Measurements from ENCODE around the gene ZNF346. TPM values are rescaled to one million over a fixed set of nuclear protein-coding genes. Genes with fewer than 3 reads are reported as not detected.

Gene ZNF346
- total RNA-seq, 2 donors from 2014 or later, result 14.9 to 18.4 TPM

GRCh38 chr5:177023303-177023664, 788 bp downstream of the ZNF346 start:
- no peaks in the 10 kb centered on the region for H3K27me3 Mint-ChIP-seq
- H3K9me3 ChIP-seq (ENCODE audit: control insufficient read depth, low read length, poor library complexity, severe bottlenecking), result no peaks in the 10 kb centered on the region
- peak overlapping the region; percentile 96 for H3K27ac Mint-ChIP-seq
- ATAC-seq (no peak), DNase-seq (no peak)
- peaks cover 2% of the 10 kb centered on the region for H3K36me3 Mint-ChIP-seq (ENCODE audit: low read depth)
- peaks cover 39% of the 10 kb centered on the region for H3K4me1 Mint-ChIP-seq
- peak overlapping the region; percentile 99 for H3K4me3 Mint-ChIP-seq

DNA sequence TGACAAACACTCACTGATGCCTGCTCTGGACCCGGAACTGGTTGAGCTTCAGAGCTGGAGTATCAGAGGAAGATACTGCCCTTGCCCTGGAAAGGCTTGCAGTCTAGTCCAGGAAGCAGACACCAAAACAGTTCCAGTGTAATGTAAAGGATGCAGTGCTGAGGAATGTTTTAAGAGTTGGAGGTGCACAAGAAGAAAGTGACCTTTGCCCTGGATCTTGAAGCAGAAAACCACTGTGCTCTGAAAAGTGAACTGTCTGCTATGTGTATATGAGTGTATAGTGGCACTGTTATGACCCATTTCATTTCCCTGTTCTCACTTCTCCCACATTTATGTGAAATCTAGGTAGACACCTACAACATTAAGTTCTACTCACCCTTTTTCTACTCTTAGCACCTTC, 2.1 kb downstream of the ZNF346 start:
- ATAC-seq (no peak), DNase-seq (no peak)
- H3K27ac Mint-ChIP-seq, result peak overlapping the region; percentile 69
- H3K4me1 Mint-ChIP-seq, result peaks cover 39% of the 10 kb centered on the region
- H3K4me3 Mint-ChIP-seq, result no peak overlapping the region
- H3K9me3 ChIP-seq (ENCODE audit: control insufficient read depth, low read length, poor library complexity, severe bottlenecking), result no peaks in the 10 kb centered on the region
- H3K27me3 Mint-ChIP-seq, result no peaks in the 10 kb centered on the region
- H3K36me3 Mint-ChIP-seq (ENCODE audit: low read depth), result peaks cover 2% of the 10 kb centered on the region

- Mint-ChIP-seq H3K4me1 (peaks cover 39% of the 10 kb centered on the region), H3K4me3 (no peak overlapping the region), H3K27ac (peak overlapping the region; percentile 69), H3K27me3 (no peaks in the 10 kb centered on the region), H3K36me3 (ENCODE audit: low read depth) (peaks cover 2% of the 10 kb centered on the region)
- ATAC-seq, result no peak
- no peak for DNase-seq
- no peaks in the 10 kb centered on the region for H3K9me3 ChIP-seq (ENCODE audit: control insufficient read depth, low read length, poor library complexity, severe bottlenecking)
Observed at GRCh38 chr5:177025101-177025601, 2.7 kb downstream of the ZNF346 start.

- no peak for ATAC-seq
- H3K27ac Mint-ChIP-seq, result no peak overlapping the region
Observed at GRCh38 chr5:177027665-177028064, 5.2 kb downstream of the ZNF346 start.

DNA sequence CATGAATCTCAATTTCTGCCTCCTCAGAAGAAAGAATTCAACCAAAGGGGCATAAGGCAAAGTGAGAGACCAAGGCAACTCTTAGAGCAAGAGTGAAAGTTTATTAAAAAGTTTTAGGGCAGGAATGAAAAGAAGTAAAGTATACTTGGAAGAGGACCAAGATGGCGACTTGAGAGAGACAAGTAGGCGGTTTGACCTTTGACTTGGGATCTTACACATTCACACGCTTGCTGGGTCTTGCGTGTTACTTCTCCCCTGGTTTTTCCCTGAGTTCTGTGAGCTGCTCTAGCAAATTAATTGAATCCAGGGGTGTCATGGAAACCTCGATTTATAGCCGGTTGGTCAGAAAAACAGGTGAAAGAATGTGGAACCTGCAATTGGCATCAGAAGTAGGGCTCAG, 7.0 kb downstream of the ZNF346 start:
- H3K27ac Mint-ChIP-seq, result no peak overlapping the region
- no peaks in the 10 kb centered on the region for H3K27me3 Mint-ChIP-seq
- no peaks in the 10 kb centered on the region for H3K36me3 Mint-ChIP-seq (ENCODE audit: low read depth)

More at GRCh38 chr5:177027665-177028064, 5.2 kb downstream of the ZNF346 start:
- Mint-ChIP-seq H3K4me3 (no peak overlapping the region), H3K27me3 (no peaks in the 10 kb centered on the region), H3K4me1 (peaks cover 26% of the 10 kb centered on the region), H3K36me3 (ENCODE audit: low read depth) (peaks cover 2% of the 10 kb centered on the region)
- H3K9me3 ChIP-seq (ENCODE audit: control insufficient read depth, low read length, poor library complexity, severe bottlenecking), result no peaks in the 10 kb centered on the region
- no peak for DNase-seq

DNA sequence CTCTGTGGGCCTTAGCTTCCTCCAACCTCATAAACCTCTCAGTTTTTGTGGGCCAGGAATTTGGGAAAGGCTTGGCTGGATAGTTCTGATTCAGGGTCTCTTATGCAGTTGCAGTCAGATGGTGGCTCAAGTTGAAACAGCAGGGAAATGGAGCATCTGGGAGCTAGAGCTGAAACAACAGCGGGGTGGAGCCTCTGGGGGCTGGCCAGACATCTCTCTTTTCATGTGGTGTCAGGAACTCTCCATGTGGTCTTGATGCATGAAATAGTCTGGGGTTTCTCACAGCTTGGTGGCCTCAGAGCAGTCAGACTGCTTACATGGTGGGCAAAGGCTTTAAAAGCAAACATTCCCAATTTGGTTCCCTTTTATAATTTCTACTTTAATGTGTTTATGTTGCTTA, 13.5 kb downstream of the ZNF346 start:
- H3K4me3 Mint-ChIP-seq, result no peak overlapping the region
- no peaks in the 10 kb centered on the region for H3K36me3 Mint-ChIP-seq (ENCODE audit: low read depth)
- H3K27me3 Mint-ChIP-seq, result no peaks in the 10 kb centered on the region
- no peak overlapping the region for H3K27ac Mint-ChIP-seq
- peaks cover 11% of the 10 kb centered on the region for H3K4me1 Mint-ChIP-seq
- no peak for ATAC-seq
- no peaks in the 10 kb centered on the region for H3K9me3 ChIP-seq (ENCODE audit: control insufficient read depth, low read length, poor library complexity, severe bottlenecking)
- DNase-seq, result no peak

More for the DNA sequence above, 7.0 kb downstream of the ZNF346 start:
- no peak for DNase-seq
- ATAC-seq, result no peak
- Mint-ChIP-seq H3K4me3 (no peak overlapping the region), H3K4me1 (peaks cover 15% of the 10 kb centered on the region)
- no peaks in the 10 kb centered on the region for H3K9me3 ChIP-seq (ENCODE audit: control insufficient read depth, low read length, poor library complexity, severe bottlenecking)

DNA sequence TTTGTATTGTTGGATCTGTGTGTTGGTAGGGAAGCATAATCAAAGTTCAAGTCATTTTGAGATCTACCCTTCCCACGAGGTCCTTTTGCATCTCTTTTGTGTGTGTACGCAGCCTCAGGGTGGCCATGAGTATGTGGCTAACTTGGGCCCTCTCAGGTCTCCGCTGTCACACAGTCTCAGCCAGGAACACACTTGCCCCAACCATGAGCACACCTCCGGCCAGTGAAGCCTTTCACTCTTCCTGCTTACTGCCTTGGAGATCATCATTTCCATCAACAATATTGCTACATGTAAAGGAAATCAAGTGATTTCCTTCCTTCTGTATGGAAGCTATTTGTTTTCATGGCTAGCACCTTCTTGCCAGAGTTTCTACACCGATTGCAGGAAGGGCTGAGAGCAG, 13.9 kb downstream of the ZNF346 start:
- H3K27me3 Mint-ChIP-seq, result no peaks in the 10 kb centered on the region
- H3K27ac Mint-ChIP-seq, result no peak overlapping the region
- H3K4me3 Mint-ChIP-seq, result no peak overlapping the region
- peaks cover 11% of the 10 kb centered on the region for H3K4me1 Mint-ChIP-seq
- no peaks in the 10 kb centered on the region for H3K36me3 Mint-ChIP-seq (ENCODE audit: low read depth)
- DNase-seq (no peak), ATAC-seq (no peak)
- no peaks in the 10 kb centered on the region for H3K9me3 ChIP-seq (ENCODE audit: control insufficient read depth, low read length, poor library complexity, severe bottlenecking)

DNA sequence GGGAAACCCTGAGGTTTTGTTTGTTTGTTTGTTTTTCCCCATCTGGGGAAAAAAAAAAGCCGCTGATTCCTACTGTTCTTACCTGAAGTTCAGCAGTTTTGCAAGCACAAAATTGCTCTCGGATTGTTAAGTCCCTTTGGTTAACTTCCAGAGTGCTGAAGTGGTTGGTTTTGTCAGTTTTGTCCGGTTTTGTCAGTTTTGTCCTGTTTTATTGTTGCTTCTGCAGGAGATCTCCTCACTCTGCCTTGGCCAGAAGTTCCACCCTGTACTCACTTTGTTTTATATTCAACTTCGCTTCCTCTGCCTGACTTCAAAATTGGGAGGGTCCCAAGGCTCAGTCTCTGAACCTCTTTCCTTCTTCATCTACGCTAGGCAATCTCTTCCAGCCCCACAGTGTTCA, 14.4 kb downstream of the ZNF346 start:
- Mint-ChIP-seq H3K36me3 (ENCODE audit: low read depth) (peaks cover 3% of the 10 kb centered on the region), H3K27me3 (no peaks in the 10 kb centered on the region), H3K4me3 (no peak overlapping the region), H3K27ac (no peak overlapping the region), H3K4me1 (peaks cover 11% of the 10 kb centered on the region)
- H3K9me3 ChIP-seq (ENCODE audit: control insufficient read depth, low read length, poor library complexity, severe bottlenecking), result no peaks in the 10 kb centered on the region
- ATAC-seq (no peak), DNase-seq (no peak)

- DNase-seq (no peak), ATAC-seq (no peak)
- no peaks in the 10 kb centered on the region for H3K9me3 ChIP-seq (ENCODE audit: control insufficient read depth, low read length, poor library complexity, severe bottlenecking)
- Mint-ChIP-seq H3K27ac (peak overlapping the region; percentile 29), H3K27me3 (no peaks in the 10 kb centered on the region), H3K4me3 (no peak overlapping the region), H3K4me1 (peaks cover 10% of the 10 kb centered on the region), H3K36me3 (ENCODE audit: low read depth) (peaks cover 12% of the 10 kb centered on the region)
Observed at GRCh38 chr5:177040814-177041420, 18.4 kb downstream of the ZNF346 start.

DNA sequence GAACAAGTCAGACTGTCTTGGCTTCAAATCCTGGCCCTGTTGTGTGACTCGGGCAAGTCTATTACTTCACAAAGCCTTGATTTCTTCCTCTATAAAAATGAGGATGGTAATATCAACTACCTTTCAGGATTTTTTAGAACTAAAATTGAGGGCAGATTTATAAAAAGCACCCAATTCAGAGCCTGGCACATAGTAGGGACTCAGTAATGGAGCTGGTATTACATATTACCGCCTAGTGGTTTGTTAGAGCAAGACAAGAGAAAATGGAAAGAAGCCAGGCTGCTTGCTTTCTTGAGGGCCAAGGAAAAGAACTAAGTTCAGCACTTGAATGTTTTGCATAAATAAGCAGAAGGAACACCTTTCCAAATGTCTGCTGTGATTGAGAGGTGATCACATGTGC, 19.4 kb downstream of the ZNF346 start:
- Mint-ChIP-seq H3K4me1 (peaks cover 4% of the 10 kb centered on the region), H3K36me3 (ENCODE audit: low read depth) (peaks cover 12% of the 10 kb centered on the region), H3K27me3 (no peaks in the 10 kb centered on the region), H3K27ac (peak overlapping the region; percentile 29), H3K4me3 (no peak overlapping the region)
- no peaks in the 10 kb centered on the region for H3K9me3 ChIP-seq (ENCODE audit: control insufficient read depth, low read length, poor library complexity, severe bottlenecking)
- ATAC-seq (no peak), DNase-seq (no peak)

GRCh38 chr5:177043114-177043513, 20.6 kb downstream of the ZNF346 start:
- H3K36me3 Mint-ChIP-seq (ENCODE audit: low read depth), result peaks cover 12% of the 10 kb centered on the region
- H3K4me1 Mint-ChIP-seq, result peaks cover 4% of the 10 kb centered on the region
- no peak for ATAC-seq
- H3K9me3 ChIP-seq (ENCODE audit: control insufficient read depth, low read length, poor library complexity, severe bottlenecking), result no peaks in the 10 kb centered on the region
- no peak for DNase-seq
- H3K27ac Mint-ChIP-seq, result peak overlapping the region; percentile 19
- H3K4me3 Mint-ChIP-seq, result no peak overlapping the region
- no peaks in the 10 kb centered on the region for H3K27me3 Mint-ChIP-seq

DNA sequence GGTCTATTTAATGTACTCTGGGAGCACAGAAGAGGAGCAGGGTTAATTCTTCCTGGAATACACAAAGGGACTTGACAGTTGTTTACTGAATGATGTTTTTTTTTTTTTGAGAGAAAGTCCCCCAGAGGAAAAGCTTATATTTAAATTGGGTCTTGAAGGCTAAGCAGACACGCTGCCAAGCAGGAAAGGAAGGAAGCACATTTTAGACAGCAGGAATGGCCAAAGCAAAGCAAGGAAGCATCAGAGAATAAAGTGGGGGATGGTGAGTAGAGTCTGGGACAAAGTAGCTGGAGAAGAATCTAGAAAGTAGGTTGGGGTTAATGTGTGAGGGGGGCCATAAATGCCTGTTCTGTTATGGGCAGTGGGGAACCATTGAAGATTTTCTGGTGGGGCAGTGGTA, 21.5 kb downstream of the ZNF346 start:
- Mint-ChIP-seq H3K4me1 (peaks cover 4% of the 10 kb centered on the region), H3K36me3 (ENCODE audit: low read depth) (peaks cover 12% of the 10 kb centered on the region), H3K27ac (peak overlapping the region; percentile 19)

GRCh38 chr5:177044641-177045040, 22.1 kb downstream of the ZNF346 start:
- Mint-ChIP-seq H3K4me1 (peaks cover 4% of the 10 kb centered on the region), H3K4me3 (no peak overlapping the region), H3K27me3 (no peaks in the 10 kb centered on the region), H3K36me3 (ENCODE audit: low read depth) (peaks cover 12% of the 10 kb centered on the region), H3K27ac (peak overlapping the region; percentile 19)
- ATAC-seq (no peak), DNase-seq (no peak)
- H3K9me3 ChIP-seq (ENCODE audit: control insufficient read depth, low read length, poor library complexity, severe bottlenecking), result no peaks in the 10 kb centered on the region

More for the DNA sequence above, 21.5 kb downstream of the ZNF346 start:
- Mint-ChIP-seq H3K4me3 (no peak overlapping the region), H3K27me3 (no peaks in the 10 kb centered on the region)
- DNase-seq (no peak), ATAC-seq (no peak)
- no peaks in the 10 kb centered on the region for H3K9me3 ChIP-seq (ENCODE audit: control insufficient read depth, low read length, poor library complexity, severe bottlenecking)

DNA sequence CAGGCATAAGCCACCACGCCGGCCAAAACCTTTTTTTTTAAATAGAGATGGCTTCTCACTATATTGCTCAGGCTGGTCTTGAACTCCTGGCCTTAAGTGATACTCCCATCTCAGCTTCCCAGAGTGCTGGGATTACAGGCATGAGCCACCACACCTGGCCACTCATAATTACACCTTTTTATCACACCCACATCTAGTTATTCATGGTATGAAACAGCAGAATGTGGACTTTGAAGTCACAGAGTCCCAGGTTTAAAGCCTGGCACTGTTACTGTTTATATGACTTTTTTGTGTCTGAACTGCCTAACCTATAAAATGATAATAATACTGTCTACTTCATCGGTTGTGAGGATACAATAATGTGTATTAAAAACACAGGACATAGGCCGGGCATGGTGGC, 23.1 kb downstream of the ZNF346 start:
- peaks cover 4% of the 10 kb centered on the region for H3K4me1 Mint-ChIP-seq
- peaks cover 12% of the 10 kb centered on the region for H3K36me3 Mint-ChIP-seq (ENCODE audit: low read depth)
- H3K9me3 ChIP-seq (ENCODE audit: control insufficient read depth, low read length, poor library complexity, severe bottlenecking), result no peaks in the 10 kb centered on the region
- H3K4me3 Mint-ChIP-seq, result no peak overlapping the region
- DNase-seq (no peak), ATAC-seq (no peak)
- H3K27ac Mint-ChIP-seq, result no peak overlapping the region
- no peaks in the 10 kb centered on the region for H3K27me3 Mint-ChIP-seq

All from T-helper 17 cell (primary cell).